Fibroblast of peridontal ligament (primary cell): ENCODE measurements around the gene TIGAR.

Source experiments
- DNase-seq: peaks from one replicate; pipeline ENCODE4 v3.0.0-alpha.2; 2010; ENCODE audit errors: extremely low read depth

The TIGAR gene

DNA sequence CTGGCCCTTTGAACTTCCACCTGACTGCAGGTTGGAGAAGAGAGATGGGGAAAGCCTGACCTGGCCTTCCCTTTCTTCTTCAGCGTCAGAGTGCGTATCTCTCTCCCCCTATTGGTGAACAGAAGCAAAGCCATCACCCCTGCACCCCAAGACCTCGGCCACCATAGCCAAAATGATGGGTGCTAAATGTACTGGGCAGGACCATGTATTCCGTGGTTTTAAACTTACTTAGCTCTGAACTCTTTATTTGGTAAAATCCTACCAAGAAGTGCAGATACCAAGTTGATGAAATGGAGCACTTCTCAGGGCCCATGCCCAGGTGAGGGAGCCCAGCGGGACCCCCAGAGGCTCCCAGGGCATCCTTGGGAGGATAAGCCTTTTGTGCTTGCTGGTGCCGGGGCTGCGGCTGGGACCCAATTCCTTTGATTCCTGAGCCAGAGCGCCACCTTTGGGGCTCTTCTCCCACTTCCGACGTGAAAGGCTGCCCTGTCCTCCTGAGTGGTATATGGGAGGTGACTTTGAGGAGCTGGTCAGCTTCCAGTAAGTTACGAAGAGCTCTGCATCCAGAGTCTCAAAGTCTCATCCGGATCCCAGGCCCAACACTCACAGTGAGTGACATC lies 38.0 kb upstream of the TIGAR start:
- DNase-seq, result no peak

DNA sequence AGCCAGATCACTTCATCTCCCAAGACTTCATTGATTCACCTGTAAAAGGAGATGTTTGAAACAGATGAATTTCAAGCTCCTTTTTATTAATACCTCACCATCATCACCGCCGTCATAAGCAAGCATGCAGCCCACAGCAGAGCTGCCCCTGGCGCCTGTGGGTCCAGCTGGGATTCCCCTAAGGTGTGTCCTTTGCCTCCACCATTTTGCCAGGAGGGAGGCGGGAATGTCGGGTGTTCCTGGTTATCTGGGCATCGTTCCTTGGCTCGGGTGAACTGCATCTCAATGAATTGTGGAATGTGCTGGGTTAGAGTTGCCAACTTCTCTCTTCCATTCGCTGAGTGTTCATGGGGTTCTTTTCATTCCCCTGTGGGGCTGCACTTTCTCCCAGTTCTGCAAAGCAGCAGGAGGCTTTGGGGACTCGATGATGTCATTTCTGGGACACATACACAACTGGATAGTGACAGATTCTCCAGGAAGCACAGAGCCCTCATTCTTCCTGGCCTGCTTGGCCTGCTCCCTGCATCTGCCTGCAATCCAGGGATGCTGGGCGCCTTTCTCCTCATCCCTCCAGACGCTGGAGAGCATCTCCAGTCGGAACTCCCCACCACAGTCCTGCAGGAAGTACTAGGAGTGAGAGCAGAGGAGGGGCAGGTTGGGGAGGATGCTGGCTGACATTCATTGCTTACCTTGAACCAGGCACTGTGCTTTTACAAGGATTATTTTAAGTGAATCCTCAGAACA lies 37.3 kb upstream of the TIGAR start:
- DNase-seq, result no peak

DNA sequence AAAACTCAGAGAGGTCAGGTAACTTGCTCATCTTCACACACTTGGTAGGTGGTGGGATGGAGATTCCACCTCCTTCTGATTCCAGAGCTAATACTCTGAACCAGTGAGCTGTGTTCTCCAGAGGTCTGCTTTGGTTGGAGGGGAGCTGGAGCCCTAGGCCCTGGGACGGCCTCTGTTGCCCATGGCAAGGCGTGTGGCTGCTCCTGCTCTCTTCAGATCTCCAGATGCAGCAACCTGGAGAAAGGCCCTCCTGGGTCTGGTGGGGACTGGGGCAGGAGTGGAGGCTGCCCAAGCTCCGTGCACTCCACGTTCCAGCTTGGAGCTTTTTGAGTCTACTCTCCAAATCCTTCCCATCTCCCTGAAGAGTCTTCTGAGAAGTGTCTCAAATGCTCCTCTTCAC lies 36.7 kb upstream of the TIGAR start:
- DNase-seq, result no peak

DNA sequence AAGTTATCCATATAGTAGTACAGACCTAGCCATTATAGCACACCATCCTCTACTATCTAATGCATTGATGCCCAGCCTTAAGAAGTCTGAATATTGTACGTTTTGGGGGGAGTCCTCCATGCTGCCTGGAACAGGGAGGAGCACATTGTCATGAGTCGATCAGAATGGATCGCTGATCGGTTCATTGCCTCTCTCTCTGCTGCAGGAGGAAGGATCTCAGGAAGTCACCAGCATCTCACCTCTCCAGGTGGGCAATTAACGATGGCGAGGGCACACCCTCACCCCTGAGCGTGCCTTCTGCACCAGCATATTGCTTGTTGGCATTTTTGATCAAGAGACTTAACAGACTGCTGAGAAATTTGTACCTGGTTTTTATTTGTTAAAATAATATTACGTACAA lies 35.9 kb upstream of the TIGAR start:
- no peak for DNase-seq

DNA sequence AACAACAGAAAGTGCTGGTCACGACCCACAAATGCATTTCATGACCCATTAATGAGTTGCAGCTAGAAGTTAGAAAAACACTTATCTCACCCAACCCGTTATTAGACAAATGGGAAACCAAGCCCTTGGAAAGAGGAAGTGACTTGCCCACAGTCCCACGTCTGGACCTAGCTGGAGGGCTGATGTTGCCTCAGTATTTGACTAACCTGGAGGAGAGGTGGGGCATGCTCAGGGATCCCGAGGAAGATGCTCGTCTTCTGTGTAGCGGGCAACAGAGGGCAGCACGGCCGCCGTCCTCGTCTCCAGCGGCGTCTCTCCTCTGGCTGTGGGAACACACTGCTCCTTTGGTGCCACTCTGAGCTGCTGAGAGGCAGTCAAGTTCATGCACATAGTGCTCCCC lies 34.8 kb upstream of the TIGAR start:
- DNase-seq, result no peak

DNA sequence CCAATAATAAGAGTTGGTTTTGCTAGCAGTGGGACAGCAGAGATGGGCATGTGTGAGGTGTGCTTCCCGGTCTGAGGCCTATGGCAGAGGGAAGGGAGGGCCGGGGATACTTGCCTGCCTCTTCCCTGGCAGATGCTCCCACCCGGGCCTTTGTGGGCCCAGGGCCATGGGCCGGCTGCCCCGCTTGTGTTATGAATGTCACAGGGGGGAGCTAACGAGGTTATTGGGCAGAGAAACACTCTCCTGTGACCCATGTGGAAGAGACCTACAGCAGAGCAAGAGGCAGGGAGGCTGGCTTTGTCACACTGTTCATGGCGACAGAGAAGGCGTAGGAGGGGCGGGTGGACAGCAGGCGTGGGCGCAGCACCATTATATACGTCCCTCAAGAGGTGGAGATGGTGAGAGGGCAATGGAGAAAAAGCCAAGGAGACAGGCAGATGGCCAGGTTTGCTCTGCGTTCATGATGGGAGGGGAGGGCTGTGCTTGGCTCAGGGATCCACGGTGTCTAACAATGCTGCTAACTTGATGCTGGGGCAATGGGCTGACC lies 34.2 kb upstream of the TIGAR start:
- DNase-seq, result no peak

DNA sequence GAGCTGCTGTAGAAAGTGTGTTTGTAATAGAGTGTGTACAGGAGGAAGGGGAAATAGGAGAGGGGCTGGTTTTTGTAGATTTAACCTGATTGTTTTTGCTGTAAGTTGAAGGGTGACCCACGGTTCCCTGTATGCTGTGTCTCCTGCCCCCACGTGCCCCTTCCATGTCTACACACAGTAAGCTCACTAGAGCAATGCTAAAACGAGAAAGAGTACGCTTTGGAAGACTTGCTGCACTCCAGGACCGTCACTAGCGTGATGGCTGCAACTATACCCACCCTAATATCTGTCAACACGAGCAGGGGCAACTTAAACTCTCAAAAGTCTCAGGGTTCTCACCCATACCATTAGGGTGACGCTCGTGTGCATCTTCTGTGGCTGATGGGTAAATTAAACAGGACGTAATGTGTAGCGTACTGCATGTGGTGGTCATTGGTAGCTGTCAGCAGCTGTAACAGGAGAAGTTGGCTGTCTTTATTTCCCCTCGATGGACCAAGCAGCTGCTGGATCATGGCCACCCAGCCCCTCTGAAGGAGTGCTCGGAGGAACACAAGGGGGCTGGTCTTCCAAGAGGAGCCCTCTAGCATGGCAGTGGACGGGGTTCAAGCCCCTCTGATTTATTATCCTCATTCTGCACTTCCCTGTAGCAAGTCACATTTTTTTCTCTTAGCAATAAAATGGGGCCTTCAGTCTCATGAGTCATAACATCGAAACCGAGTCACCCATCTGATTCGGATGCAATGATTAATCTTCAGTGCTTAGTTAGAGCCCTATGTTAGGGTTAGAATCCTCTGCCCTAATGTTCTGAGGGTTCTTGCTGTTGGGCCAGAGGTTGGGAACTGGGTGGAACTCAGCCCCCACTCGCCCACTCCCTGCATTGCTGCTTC lies 33.4 kb upstream of the TIGAR start:
- DNase-seq, result no peak

DNA sequence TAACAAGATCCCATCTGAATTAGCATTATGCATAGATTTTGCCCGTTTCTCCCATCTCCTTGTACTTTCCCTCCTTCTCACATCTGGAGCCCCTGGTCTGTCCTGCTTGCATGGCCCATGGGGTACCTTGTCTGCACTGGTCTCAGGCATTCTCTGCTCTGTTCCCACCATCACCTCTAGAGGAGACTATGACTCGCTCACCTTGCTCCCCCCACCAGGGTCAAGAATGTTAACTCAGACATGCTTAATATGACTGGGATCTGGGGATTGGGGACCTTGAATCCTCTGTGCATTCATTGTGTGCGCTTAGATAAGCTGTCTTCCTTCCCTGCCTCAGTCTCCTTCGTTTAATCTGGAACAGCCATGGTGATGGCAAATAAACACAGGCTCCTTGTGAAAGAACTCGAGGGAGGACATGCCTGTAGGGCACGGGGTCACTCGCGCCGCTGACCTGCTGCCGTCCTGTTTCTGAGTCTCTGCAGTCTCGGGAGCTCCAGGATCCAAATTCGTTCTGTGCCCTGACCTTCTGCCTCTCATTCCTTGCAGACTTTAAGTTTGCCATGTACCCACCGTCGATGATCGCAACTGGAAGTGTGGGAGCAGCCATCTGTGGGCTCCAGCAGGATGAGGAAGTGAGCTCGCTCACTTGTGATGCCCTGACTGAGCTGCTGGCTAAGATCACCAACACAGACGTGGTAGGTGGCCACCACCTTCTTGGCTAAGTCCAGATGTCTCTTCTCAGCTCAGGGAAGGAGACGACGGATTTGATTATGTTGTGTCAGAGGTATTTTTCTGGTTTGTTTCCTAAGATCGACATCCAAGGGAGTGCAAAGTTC lies 32.5 kb upstream of the TIGAR start:
- no peak for DNase-seq

DNA sequence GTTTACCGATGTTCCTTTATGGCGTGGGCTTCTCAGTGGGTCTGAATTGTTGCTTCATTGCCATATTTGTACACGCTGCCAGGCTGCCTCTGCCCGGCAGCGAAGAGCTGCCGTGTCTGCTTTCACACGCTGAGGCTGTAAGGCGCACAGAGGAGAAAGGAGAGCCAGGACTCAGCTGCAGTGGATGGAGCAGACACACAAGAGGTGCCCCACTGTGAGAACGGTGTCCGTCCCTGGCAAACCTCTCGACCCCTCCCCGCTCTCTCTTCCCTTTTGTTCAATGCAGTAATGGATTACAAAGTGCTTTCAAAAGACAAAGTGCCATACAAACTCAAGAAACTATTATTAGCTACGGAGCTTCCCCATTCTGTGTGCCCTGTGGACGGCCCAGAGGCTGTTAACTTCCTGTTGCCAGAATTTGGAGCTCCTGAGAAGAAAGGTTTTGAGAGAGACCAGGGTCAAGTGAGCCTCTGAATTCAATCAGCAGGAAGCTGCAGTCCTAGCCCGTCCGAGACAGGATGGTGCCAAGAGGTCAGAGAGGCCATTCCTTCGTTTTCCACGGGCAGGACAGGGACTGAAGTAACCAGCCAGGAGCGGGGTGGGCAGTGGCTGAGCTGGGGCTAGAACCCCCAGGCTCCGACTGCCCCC lies 31.7 kb upstream of the TIGAR start:
- no peak for DNase-seq

DNA sequence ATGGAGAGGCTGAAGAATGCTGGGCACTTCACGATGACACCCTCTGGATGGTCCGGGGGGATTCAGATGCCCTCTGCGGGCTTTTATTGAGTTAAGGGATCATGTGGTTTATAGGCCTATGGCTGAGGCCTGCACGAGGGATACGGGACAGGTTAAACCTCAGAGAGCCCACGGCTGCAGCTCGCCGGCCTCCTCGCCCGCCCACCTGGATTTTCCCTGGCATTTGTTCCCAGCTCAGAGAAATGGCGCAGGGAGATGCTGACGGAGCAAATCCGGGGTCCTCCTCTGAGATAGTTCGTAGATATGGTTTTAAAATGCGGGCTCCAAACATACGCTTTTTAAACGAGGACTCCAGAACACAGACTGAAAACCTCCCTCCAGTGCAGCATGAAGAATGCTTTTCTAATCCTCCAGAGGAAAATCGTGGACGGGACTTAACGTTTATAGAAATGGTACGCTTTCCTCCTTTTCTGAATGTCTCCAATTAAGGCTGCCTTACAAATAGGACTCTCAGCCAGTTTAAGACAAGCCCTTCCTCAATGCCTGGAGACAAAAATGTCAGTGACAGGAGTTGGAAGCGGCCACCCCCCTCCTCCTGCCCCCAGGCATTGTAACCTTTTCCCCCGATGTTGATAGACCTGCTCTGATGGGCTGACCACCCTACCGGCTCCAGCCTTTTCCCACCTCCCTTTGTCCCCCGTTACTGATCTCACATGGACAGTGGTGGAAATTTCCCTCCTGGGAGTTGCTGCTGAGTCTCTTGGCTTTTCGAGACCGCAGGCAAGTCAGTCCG lies 30.8 kb upstream of the TIGAR start:
- no peak for DNase-seq

DNA sequence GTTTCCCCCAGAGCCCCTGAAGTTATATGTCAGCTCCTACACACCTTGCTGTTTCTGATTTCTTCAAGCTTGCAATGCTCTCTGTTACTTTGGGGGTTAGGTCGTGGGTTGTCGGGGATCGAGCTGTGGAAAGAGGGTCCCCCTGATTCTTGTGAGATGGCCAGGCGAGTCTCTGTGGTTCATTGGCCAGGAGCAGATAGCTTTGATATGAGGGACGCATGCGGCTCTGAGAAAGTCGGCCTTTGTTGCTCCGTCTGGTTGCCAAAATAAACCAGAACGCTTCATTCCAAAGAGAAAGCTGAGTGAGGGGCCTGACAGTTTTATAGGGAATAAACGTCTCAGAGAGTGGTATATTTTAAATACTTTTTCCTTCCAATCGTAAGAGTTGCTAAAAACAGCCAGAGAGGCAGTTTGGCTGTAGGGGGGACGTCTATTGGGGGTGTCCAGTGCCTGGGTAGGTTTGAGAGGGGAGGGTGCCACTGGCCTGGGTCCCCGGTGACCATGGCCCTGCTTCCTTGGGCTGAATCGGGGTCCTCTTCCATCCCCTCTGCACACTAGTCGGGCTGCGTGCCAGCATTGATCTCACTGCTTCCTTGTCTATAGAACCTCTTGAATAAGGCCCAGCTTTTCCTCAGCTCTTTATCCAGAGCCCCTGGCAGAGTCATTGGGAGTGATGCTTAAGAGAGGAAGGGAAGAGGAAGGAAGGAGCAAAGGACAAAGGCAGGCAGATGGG lies 28.5 kb upstream of the TIGAR start:
- no peak for DNase-seq

DNA sequence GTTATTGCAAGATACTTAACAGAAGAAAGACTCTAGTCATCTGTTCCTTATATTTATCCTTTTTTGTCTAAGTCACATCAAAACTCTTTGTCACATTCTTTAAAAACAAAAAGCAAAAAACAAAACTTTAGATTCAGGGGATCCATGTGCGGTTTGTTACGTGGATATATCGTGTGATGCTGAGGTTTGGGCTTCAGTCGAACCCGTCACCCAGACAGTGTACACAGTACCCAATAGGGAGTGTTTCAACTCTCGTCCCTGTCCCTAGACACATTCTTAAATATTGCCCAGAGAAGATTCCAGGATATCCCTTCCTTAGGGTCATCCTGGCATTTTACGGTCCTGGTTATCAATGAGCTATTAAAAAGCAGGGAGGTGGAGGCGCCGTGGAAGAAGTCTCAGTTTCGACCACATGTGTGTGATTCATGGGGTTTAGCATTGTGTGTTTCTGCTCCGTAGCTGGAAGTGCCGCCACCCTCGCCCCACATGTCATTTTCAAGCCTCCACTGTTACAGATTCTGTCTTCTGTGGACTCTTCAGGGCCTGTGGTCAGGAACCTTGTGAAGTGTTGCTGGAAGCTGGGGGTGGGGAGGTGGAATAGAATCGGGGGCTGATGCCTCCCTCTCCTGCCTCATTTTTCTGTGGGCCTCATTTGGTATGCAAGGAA lies 27.6 kb upstream of the TIGAR start:
- DNase-seq, result no peak

DNA sequence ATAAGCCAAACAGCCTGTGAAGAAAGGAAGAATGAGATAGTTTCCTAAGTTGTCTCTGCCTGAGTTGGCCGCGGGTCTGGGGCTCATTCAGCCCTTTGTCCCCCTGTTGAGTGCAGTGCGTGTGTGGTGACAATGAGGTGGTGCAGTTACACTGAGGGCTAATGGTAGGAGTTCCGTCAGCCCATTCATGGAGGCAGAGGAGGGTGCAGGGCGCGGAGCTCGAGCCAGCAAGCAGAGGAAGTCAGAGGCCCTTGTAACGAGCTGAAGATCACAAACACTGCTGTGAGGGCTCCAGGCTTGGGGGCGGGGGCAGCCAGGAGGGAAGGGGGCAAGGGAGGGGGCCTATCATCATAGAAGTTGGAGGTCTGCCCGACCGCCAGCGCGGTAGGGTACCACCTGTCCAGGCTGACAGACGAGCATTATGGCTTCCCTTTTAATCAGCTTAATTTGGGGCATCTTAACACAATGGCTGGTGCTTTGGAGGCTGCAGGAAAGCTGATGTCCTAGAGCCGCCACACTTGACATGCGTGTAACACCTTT lies 27.0 kb upstream of the TIGAR start:
- no peak for DNase-seq

DNA sequence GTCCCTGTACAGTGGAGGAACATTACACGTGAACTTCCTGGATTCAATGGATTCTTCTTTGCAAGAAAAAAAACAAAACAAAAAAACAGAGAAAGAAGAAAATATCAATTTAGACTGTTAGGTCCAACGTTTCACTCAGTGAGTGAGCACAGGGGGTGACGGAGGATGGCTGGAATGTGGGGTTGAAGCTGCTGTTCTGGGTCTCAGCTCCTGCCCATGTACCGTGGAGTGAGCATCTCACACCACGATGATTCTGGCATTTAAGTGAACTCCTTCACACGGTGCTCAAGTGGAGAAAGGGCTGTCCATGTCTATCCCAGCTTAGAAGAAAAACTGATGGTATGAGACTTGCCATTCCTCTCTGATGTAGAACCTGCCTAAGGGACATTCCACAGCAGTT lies 24.3 kb upstream of the TIGAR start:
- no peak for DNase-seq

DNA sequence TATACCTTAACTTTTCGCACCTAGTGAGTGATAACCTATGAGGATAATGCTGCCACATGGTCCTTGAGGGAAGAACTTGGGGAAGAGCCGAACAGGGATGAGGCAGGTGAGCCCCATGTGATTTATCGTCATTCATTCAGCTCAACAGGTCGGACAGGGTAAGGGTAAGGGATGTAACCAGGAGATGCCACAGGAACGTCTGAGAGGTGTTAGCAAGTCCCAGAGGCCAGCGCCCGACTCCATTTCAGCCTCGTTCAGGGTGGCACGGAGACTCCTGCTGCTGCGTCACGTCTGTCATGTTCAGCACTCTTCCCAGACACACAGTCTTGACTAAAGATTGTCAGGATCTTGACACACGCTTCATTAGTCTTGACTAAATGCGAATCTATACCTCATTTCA lies 23.4 kb upstream of the TIGAR start:
- DNase-seq, result no peak

DNA sequence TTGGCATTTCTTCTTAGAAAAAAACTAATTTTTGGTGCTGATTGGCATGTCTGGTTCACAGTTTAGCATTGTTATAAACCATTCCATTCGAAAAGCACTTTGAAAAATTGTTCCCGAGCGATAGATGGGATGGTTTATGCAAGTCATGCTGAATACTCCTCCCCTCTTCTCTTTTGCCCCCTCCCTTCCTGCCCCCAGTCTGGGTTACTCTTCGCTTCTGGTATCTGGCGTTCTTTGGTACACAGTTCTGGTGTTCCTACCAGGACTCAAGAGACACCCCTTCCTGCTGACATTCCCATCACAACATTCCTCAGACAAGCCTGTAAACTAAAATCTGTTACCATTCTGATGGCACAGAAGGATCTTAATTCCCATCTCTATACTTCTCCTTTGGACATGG lies 20.1 kb upstream of the TIGAR start:
- no peak for DNase-seq

DNA sequence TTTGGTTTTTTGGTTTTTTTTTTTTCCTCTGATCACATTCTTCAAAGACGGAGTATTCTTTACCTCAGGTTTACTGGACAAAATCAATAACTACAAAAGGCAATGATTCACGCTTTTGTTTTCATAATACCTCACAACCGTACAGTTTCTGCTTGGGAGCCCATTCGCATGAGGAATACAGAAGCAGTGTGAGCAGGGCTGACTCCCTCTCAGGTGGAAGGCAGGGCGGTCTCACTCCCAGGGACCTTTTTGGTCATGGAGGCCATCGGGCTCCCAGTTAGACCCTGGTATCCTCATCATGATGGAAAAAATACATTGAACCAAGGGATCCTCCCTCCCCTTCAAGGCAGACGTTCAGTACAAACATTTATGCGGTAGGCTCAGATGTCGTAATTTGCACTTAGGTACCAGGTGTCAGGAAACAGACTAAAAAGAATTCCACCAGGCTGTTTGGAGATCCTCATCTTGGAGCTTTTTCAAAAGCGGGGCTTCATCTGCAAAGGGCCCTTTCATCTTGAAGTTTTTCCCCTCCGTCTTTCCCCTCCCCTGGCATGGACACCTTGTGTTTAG lies 19.0 kb upstream of the TIGAR start:
- no peak for DNase-seq

DNA sequence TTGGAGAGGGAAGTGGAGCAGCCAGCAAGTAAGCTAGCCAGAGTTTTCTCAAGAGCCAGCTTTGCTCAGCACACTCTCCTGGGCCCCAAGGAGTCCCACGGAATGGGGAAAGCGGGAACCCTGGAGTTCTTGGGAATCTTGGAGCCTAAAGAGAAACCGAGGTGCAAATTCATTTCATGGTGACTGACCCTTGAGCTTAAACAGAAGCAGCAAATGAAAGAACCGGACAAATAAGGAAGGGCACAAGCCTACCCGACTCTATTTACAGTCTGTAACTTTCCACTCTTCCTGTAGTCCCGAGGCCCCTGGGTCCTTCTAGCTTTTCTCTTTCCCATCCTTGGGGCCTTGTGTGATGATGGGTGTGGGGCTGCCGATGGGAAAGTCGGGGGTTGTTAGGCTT lies 18.1 kb upstream of the TIGAR start:
- no peak for DNase-seq
